IPS-20b (cell line): ENCODE measurements around the gene RGSL1.
"Not testable (repeated sequence)": the region's sequence is repeated elsewhere in the genome, so short reads cannot be mapped to it uniquely, and the experiment has no call there.

Source experiments
- H3K27ac ChIP-seq: one replicate; pipeline ENCODE4 v1.5.1; 2013; ENCODE audit warnings: low read length
- H3K27me3 ChIP-seq: 2 replicates; pipeline ENCODE4 v1.6.1; 2013; ENCODE audit warnings: mild to moderate bottlenecking, low read length, inconsistent platforms; ENCODE audit not compliant: insufficient read depth
- H3K36me3 ChIP-seq: 2 replicates; pipeline ENCODE4 v1.6.1; 2013; ENCODE audit warnings: low read depth, mild to moderate bottlenecking, inconsistent platforms, low read length, moderate library complexity; ENCODE audit not compliant: insufficient read depth
- H3K4me1 ChIP-seq: 2 replicates; pipeline ENCODE4 v1.6.1; 2013; ENCODE audit warnings: mild to moderate bottlenecking, control low read depth, inconsistent platforms, low read length, moderate library complexity; ENCODE audit not compliant: insufficient read depth
- H3K4me3 ChIP-seq: 2 replicates; pipeline ENCODE4 v1.5.1; 2013; ENCODE audit warnings: mild to moderate bottlenecking, low read length, inconsistent platforms
- H3K9ac ChIP-seq: 2 replicates; pipeline ENCODE4 v1.6.1; 2013; ENCODE audit warnings: low read depth, mild to moderate bottlenecking, inconsistent platforms, low read length, moderate library complexity
- H3K9me3 ChIP-seq: 2 replicates; pipeline ENCODE4 v1.6.1; 2013; ENCODE audit warnings: mild to moderate bottlenecking, low read depth, low read length, inconsistent platforms; ENCODE audit not compliant: insufficient read depth

The RGSL1 gene

GRCh38 chr1:182493063-182493462, 43.1 kb downstream of the RGSL1 start:
- no peaks in the 10 kb centered on the region for H3K9me3 ChIP-seq
- H3K9ac ChIP-seq = no peak overlapping the region
- H3K36me3 ChIP-seq = no peaks in the 10 kb centered on the region
- H3K4me1 ChIP-seq = no peaks in the 10 kb centered on the region
- H3K27me3 ChIP-seq = no peaks in the 10 kb centered on the region; the same call in 1 of the 2 replicates
- no peak overlapping the region for H3K27ac ChIP-seq
- no peak overlapping the region for H3K4me3 ChIP-seq

- Histone ChIP-seq H3K36me3 (no peaks in the 10 kb centered on the region), H3K9ac (no peak overlapping the region), H3K9me3 (no peaks in the 10 kb centered on the region), H3K4me3 (no peak overlapping the region), H3K27ac (no peak overlapping the region), H3K4me1 (no peaks in the 10 kb centered on the region), H3K27me3 (no peaks in the 10 kb centered on the region)
Observed at GRCh38 chr1:182495002-182495401, 45.1 kb downstream of the RGSL1 start.

- H3K27me3 ChIP-seq = no peaks in the 10 kb centered on the region
- no peaks in the 10 kb centered on the region for H3K4me1 ChIP-seq
- H3K4me3 ChIP-seq = no peak overlapping the region
- no peaks in the 10 kb centered on the region for H3K36me3 ChIP-seq
- H3K27ac ChIP-seq = no peak overlapping the region
- H3K9me3 ChIP-seq = no peaks in the 10 kb centered on the region
- no peak overlapping the region for H3K9ac ChIP-seq
Observed at GRCh38 chr1:182495693-182496092, 45.7 kb downstream of the RGSL1 start.

- Histone ChIP-seq H3K27ac (no peak overlapping the region), H3K4me1 (no peaks in the 10 kb centered on the region), H3K36me3 (no peaks in the 10 kb centered on the region), H3K27me3 (no peaks in the 10 kb centered on the region), H3K4me3 (no peak overlapping the region), H3K9me3 (no peaks in the 10 kb centered on the region; the same call in 1 of the 2 replicates), H3K9ac (no peak overlapping the region)
Observed at GRCh38 chr1:182507685-182508084, 57.7 kb downstream of the RGSL1 start.

GRCh38 chr1:182515556-182515955, 65.6 kb downstream of the RGSL1 start:
- H3K36me3 ChIP-seq = no peaks in the 10 kb centered on the region
- H3K4me3 ChIP-seq = no peak overlapping the region
- no peaks in the 10 kb centered on the region for H3K27me3 ChIP-seq
- no peak overlapping the region for H3K9ac ChIP-seq
- no peaks in the 10 kb centered on the region for H3K4me1 ChIP-seq
- H3K27ac ChIP-seq = no peak overlapping the region
- H3K9me3 ChIP-seq = no peaks in the 10 kb centered on the region; the same call in 1 of the 2 replicates

- Histone ChIP-seq H3K4me1 (no peaks in the 10 kb centered on the region), H3K27ac (no peak overlapping the region), H3K9ac (no peak overlapping the region), H3K4me3 (no peak overlapping the region), H3K36me3 (no peaks in the 10 kb centered on the region), H3K9me3 (no peaks in the 10 kb centered on the region), H3K27me3 (no peaks in the 10 kb centered on the region)
Observed at GRCh38 chr1:182520736-182521135, 70.8 kb downstream of the RGSL1 start.

- no peak overlapping the region for H3K4me3 ChIP-seq
- no peak overlapping the region for H3K27ac ChIP-seq
- H3K4me1 ChIP-seq = no peaks in the 10 kb centered on the region
- no peak overlapping the region for H3K9ac ChIP-seq
- H3K27me3 ChIP-seq = no peaks in the 10 kb centered on the region
- no peaks in the 10 kb centered on the region for H3K9me3 ChIP-seq
- H3K36me3 ChIP-seq = no peaks in the 10 kb centered on the region
Observed at GRCh38 chr1:182525342-182525741, 75.4 kb downstream of the RGSL1 start.

GRCh38 chr1:182527680-182528079, 77.7 kb downstream of the RGSL1 start:
- Histone ChIP-seq H3K4me1 (no peaks in the 10 kb centered on the region), H3K27ac (no peak overlapping the region), H3K27me3 (no peaks in the 10 kb centered on the region)

GRCh38 chr1:182528206-182528605, 78.3 kb downstream of the RGSL1 start:
- H3K36me3 ChIP-seq, H3K9me3 ChIP-seq, H3K27me3 ChIP-seq, H3K4me1 ChIP-seq, H3K27ac ChIP-seq, H3K9ac ChIP-seq, H3K4me3 ChIP-seq: not testable (repeated sequence)

More at GRCh38 chr1:182527680-182528079, 77.7 kb downstream of the RGSL1 start:
- no peaks in the 10 kb centered on the region for H3K9me3 ChIP-seq
- H3K36me3 ChIP-seq = no peaks in the 10 kb centered on the region
- H3K9ac ChIP-seq = no peak overlapping the region
- no peak overlapping the region for H3K4me3 ChIP-seq

GRCh38 chr1:182533896-182534295, 84.0 kb downstream of the RGSL1 start:
- Histone ChIP-seq H3K4me1 (no peaks in the 10 kb centered on the region), H3K4me3 (no peak overlapping the region), H3K9ac (no peak overlapping the region), H3K27ac (no peak overlapping the region), H3K27me3 (no peaks in the 10 kb centered on the region), H3K9me3 (no peaks in the 10 kb centered on the region), H3K36me3 (no peaks in the 10 kb centered on the region)

GRCh38 chr1:182549346-182549745, 99.4 kb downstream of the RGSL1 start:
- no peak overlapping the region for H3K9ac ChIP-seq
- H3K36me3 ChIP-seq = no peaks in the 10 kb centered on the region
- H3K27me3 ChIP-seq = no peaks in the 10 kb centered on the region
- no peak overlapping the region for H3K27ac ChIP-seq
- no peaks in the 10 kb centered on the region for H3K4me1 ChIP-seq
- H3K4me3 ChIP-seq = no peak overlapping the region
- no peaks in the 10 kb centered on the region for H3K9me3 ChIP-seq

- no peak overlapping the region for H3K4me3 ChIP-seq
- H3K27ac ChIP-seq = no peak overlapping the region
- H3K36me3 ChIP-seq = no peaks in the 10 kb centered on the region
- H3K9ac ChIP-seq = no peak overlapping the region
- no peaks in the 10 kb centered on the region for H3K9me3 ChIP-seq
- H3K4me1 ChIP-seq = no peaks in the 10 kb centered on the region
- H3K27me3 ChIP-seq = no peaks in the 10 kb centered on the region
Observed at GRCh38 chr1:182549811-182550210, 99.9 kb downstream of the RGSL1 start.

GRCh38 chr1:182552527-182552926, 102.6 kb downstream of the RGSL1 start:
- H3K27ac ChIP-seq = no peak overlapping the region
- H3K36me3 ChIP-seq = no peaks in the 10 kb centered on the region
- H3K9ac ChIP-seq = no peak overlapping the region
- H3K9me3 ChIP-seq = no peaks in the 10 kb centered on the region
- no peaks in the 10 kb centered on the region for H3K27me3 ChIP-seq
- H3K4me3 ChIP-seq = no peak overlapping the region
- no peaks in the 10 kb centered on the region for H3K4me1 ChIP-seq
